ENCODE results near the gene FBXO27. TPM values are rescaled to one million over a fixed set of nuclear protein-coding genes. Genes with fewer than 3 reads are reported as not detected.

FBXO27 gene
- total and polyA plus RNA-seq, 4 donors, result 2.1 to 5.0 (median 3.7) TPM

GRCh38 chr19:39052846-39053245, 20.5 kb upstream of the FBXO27 start:
- Histone ChIP-seq H3K9me3 (ENCODE audit: control insufficient read depth in 4 of 4, low read length in 3 of 4) (peaks cover 0 to 2% (median 0%) of the 10 kb centered on the region in 4 donors), H3K9ac (ENCODE audit: low read depth in 1 of 2, low read length in 2 of 2) (no peak overlapping the region), H3K27me3 (ENCODE audit: control insufficient read depth in 4 of 4, insufficient read depth in 4 of 4, low read length in 3 of 4) (no peaks in the 10 kb centered on the region), H3K27ac (ENCODE audit: low read depth in 1 of 2, low read length in 2 of 2) (no peak overlapping the region), H3K4me1 (ENCODE audit: control insufficient read depth in 4 of 4, insufficient read depth in 4 of 4, low read length in 3 of 4) (peaks cover 0 to 5% (median 2%) of the 10 kb centered on the region in 4 donors), H3K4me3 (ENCODE audit: low read depth in 1 of 3, low read length in 3 of 3) (no peak overlapping the region), H3K36me3 (ENCODE audit: control insufficient read depth in 4 of 4, insufficient read depth in 3 of 4, low read depth in 1 of 4, low read length in 3 of 4) (no peaks in the 10 kb centered on the region)
- DNase-seq (ENCODE audit: low spot score), result no peak
- TF ChIP-seq CTCF (IDR thresholded peaks at IDR 0.05; ENCODE audit: low read depth, low read length, missing input control), result no peak
- TF ChIP-seq ZBTB33 (IDR thresholded peaks at IDR 0.05), result no peak
- no peak for TF ChIP-seq GABPA (IDR thresholded peaks at IDR 0.05 in 1 of 2, conservative IDR thresholded peaks at IDR 0.05 in 1 of 2)
- no peak for TF ChIP-seq FOXA1 (IDR thresholded peaks at IDR 0.05)
- no peak for TF ChIP-seq EGR1 (IDR thresholded peaks at IDR 0.05; ENCODE audit: low read depth in 2 of 2)
- no peak for TF ChIP-seq SP1 (IDR thresholded peaks at IDR 0.05)
- no peak for TF ChIP-seq YY1 (IDR thresholded peaks at IDR 0.05)
- TF ChIP-seq ATF3 (IDR thresholded peaks at IDR 0.05), result no peak
- TF ChIP-seq FOXA2 (IDR thresholded peaks at IDR 0.05), result no peak
- TF ChIP-seq HNF4G (IDR thresholded peaks at IDR 0.05), result no peak
- TF ChIP-seq, protein P1, sequence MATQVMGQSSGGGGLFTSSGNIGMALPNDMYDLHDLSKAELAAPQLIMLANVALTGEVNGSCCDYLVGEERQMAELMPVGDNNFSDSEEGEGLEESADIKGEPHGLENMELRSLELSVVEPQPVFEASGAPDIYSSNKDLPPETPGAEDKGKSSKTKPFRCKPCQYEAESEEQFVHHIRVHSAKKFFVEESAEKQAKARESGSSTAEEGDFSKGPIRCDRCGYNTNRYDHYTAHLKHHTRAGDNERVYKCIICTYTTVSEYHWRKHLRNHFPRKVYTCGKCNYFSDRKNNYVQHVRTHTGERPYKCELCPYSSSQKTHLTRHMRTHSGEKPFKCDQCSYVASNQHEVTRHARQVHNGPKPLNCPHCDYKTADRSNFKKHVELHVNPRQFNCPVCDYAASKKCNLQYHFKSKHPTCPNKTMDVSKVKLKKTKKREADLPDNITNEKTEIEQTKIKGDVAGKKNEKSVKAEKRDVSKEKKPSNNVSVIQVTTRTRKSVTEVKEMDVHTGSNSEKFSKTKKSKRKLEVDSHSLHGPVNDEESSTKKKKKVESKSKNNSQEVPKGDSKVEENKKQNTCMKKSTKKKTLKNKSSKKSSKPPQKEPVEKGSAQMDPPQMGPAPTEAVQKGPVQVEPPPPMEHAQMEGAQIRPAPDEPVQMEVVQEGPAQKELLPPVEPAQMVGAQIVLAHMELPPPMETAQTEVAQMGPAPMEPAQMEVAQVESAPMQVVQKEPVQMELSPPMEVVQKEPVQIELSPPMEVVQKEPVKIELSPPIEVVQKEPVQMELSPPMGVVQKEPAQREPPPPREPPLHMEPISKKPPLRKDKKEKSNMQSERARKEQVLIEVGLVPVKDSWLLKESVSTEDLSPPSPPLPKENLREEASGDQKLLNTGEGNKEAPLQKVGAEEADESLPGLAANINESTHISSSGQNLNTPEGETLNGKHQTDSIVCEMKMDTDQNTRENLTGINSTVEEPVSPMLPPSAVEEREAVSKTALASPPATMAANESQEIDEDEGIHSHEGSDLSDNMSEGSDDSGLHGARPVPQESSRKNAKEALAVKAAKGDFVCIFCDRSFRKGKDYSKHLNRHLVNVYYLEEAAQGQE (IDR thresholded peaks at IDR 0.05), result no peak
- no peak for TF ChIP-seq TAF1 (conservative IDR thresholded peaks at IDR 0.05)
- TF ChIP-seq HNF4A (conservative IDR thresholded peaks at IDR 0.05), result no peak
- 82% methylated on average over 9 of the region's 9 CpGs for WGBS

DNA sequence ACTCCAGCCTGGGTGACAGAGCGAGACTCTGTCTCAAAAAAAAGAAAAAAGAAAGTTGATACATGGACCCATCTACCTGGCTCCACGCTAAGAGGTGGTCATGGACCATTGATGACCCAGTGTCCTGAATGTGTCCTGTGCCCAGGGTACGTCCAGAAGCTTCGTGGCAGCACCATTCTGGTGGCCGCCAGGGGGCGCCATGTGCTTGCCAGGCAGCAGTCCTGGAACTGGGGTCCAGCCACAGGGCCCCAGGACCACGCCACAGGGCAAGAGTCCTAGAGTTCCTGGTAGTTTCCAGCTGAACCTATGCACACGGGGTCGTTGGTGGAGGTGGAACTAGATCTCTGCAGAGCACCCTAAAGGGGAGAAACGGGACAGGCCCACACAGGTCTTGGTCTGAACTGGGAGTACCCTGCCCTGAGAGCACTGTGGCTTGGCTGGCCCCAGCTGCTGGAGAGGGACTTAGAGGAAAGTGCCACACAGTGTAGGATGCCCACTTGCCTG, 19.9 kb upstream of the FBXO27 start:
- Histone ChIP-seq H3K9me3 (ENCODE audit: control insufficient read depth in 4 of 4, low read length in 3 of 4) (peaks cover 0 to 2% (median 0%) of the 10 kb centered on the region in 4 donors), H3K4me1 (ENCODE audit: control insufficient read depth in 4 of 4, insufficient read depth in 4 of 4, low read length in 3 of 4) (peaks cover 0 to 5% (median 2%) of the 10 kb centered on the region in 4 donors), H3K36me3 (ENCODE audit: control insufficient read depth in 4 of 4, insufficient read depth in 3 of 4, low read depth in 1 of 4, low read length in 3 of 4) (no peaks in the 10 kb centered on the region), H3K9ac (ENCODE audit: low read depth in 1 of 2, low read length in 2 of 2) (no peak overlapping the region), H3K27me3 (ENCODE audit: control insufficient read depth in 4 of 4, insufficient read depth in 4 of 4, low read length in 3 of 4) (no peaks in the 10 kb centered on the region), H3K4me3 (ENCODE audit: low read depth in 1 of 3, low read length in 3 of 3) (no peak overlapping the region), H3K27ac (ENCODE audit: low read depth in 1 of 2, low read length in 2 of 2) (no peak overlapping the region)
- TF ChIP-seq JUND (IDR thresholded peaks at IDR 0.05) (no peak), RAD21 (IDR thresholded peaks at IDR 0.05) (peak; percentile 62 to 76), HNF4A (conservative IDR thresholded peaks at IDR 0.05) (peak in 1 of 2 donors; percentile 7), CTCF (IDR thresholded peaks at IDR 0.05; ENCODE audit: low read depth, low read length, missing input control) (peak; percentile 57)
- peak; percentile 74 for DNase-seq (ENCODE audit: low spot score)
- 41% methylated on average over 10 of the region's 10 CpGs for WGBS
